HepG2 (cell line): ENCODE data around the gene TBC1D5. TPM values are rescaled to one million over a fixed set of nuclear protein-coding genes. Genes with fewer than 3 reads are reported as not detected.

ENCODE experiments used
- ATAC-seq: fragments of 200-7000 bp; cut with Tn5 transposase; 3 replicates; pipeline ENCODE4 v1.9.1; 2020; ENCODE audit warnings: mild to moderate bottlenecking, moderate library complexity
- BruUV-seq: library from RNA; stranded (reverse); fragments of 400-500 nt; replicated peaks from 2 replicates; lab custom pipeline; 2021; lab: Mats Ljungman, UMichigan
- CTCF ChIA-PET: fragments of 300-600 bp; formaldehyde crosslinking; extraction: SDS; loops from one replicate; lab custom pipeline; 2021; ENCODE audit warnings: low total read pairs, inconsistent platforms, low intra/inter-chr PET ratio; lab: Yijun Ruan, JAX
- POLR2A ChIA-PET: fragments of 350-600 bp; sonication (Branson Sonifier 250); formaldehyde crosslinking; loops from one replicate; lab custom pipeline; 2020; ENCODE audit warnings: antibody characterized with exemption, inconsistent platforms; lab: Yijun Ruan, JAX
- DNase-seq: peaks from one replicate; pipeline ENCODE4 v3.0.0-alpha.2; 2015; ENCODE audit warnings: low spot score
- FAIRE-seq: peaks from 3 replicates; lab custom pipeline; 2011; peaks lifted over from hg19 to GRCh38; lab: Jason Lieb, UNC
- H2AFZ ChIP-seq: one replicate; pipeline ENCODE4 v1.6.1; 2011; ENCODE audit warnings: low read length, inconsistent platforms
- H3K27ac ChIP-seq: fragments of 300-600 bp; 3 replicates; pipeline ENCODE4 v1.8.0; 2011; ENCODE audit warnings: mixed run types, mild to moderate bottlenecking, mixed read lengths, low read length, inconsistent platforms; ENCODE audit not compliant: insufficient read depth; ENCODE audit errors: extremely low read length
- H3K27me3 ChIP-seq, 2 experiments: fragments of 200-600 bp in 1 of 2; 2 replicates in 1 of 2; 3 replicates in 1 of 2; pipeline versions ENCODE4 v1.6.0 to v1.8.0; 2011; ENCODE audit warnings: low read length in 2 of 2, mild to moderate bottlenecking in 2 of 2, moderate library complexity in 2 of 2, inconsistent platforms in 1 of 2; ENCODE audit not compliant: insufficient read depth in 2 of 2, control insufficient read depth in 1 of 2
- H3K36me3 ChIP-seq, 2 experiments: fragments of 200-600 bp in 1 of 2; replicated peaks in 1 of 2; 2 replicates in 1 of 2; 3 replicates in 1 of 2; pipeline versions ENCODE4 v1.5.1 to v1.8.0; 2011; ENCODE audit warnings: low read length in 2 of 2, inconsistent platforms in 1 of 2; ENCODE audit not compliant: insufficient read depth in 2 of 2, control insufficient read depth in 1 of 2
- H3K4me1 ChIP-seq: 2 replicates; pipeline ENCODE4 v1.5.1; 2012; ENCODE audit warnings: low read length, inconsistent platforms; ENCODE audit not compliant: insufficient read depth
- H3K4me2 ChIP-seq: 2 replicates; pipeline ENCODE4 v1.6.0; 2011; ENCODE audit warnings: low read depth, low read length, inconsistent platforms
- H3K4me3 ChIP-seq, 3 experiments: fragments of 200-600 bp in 1 of 3; sonication (generic), shearing (Covaris generic) in 1 of 3; replicated peaks in 1 of 3; 2 replicates each; pipeline ENCODE4 v1.5.1; 2011 to 2016; ENCODE audit warnings: low read length in 3 of 3, inconsistent platforms in 2 of 3, low read depth in 2 of 3, mild to moderate bottlenecking in 2 of 3, control low read depth in 1 of 3, mixed read lengths in 1 of 3; ENCODE audit not compliant: insufficient read depth in 1 of 3
- H3K79me2 ChIP-seq: one replicate; pipeline ENCODE4 v1.6.1; 2011; ENCODE audit warnings: low read length, inconsistent platforms; ENCODE audit not compliant: insufficient read depth
- H3K9ac ChIP-seq: 2 replicates; pipeline ENCODE4 v1.6.0; 2011; ENCODE audit warnings: mild to moderate bottlenecking, low read depth, low read length, inconsistent platforms; ENCODE audit not compliant: insufficient read depth
- H3K9me3 ChIP-seq: 2 replicates; pipeline ENCODE4 v1.5.1; 2012; ENCODE audit warnings: mild to moderate bottlenecking, low read length
- H4K20me1 ChIP-seq: 2 replicates; pipeline ENCODE4 v1.6.0; 2011; ENCODE audit warnings: inconsistent platforms, mild to moderate bottlenecking, low read length, moderate library complexity; ENCODE audit not compliant: insufficient read depth
- ARNTL ChIP-seq: sonication (generic); formaldehyde crosslinking; IDR thresholded peaks from 2 replicates; pipeline ENCODE4 v1.4.0; 2020; ENCODE audit warnings: mild to moderate bottlenecking, missing genetic modification reagents
- CEBPB ChIP-seq: IDR thresholded peaks from 2 replicates; pipeline ENCODE4 v1.6.1; 2011; ENCODE audit warnings: low read depth, low read length, improper control_type of control experiment, borderline replicate concordance
- GATAD1 ChIP-seq: IDR thresholded peaks from 2 replicates; pipeline ENCODE4 v1.6.1; 2016; ENCODE audit warnings: missing genetic modification reagents, missing compliant biosample characterization
- MXI1 ChIP-seq: IDR thresholded peaks from 3 replicates; pipeline ENCODE4 v1.6.1; 2012; ENCODE audit warnings: low read depth, low read length, inconsistent platforms, borderline replicate concordance
- PAF1 ChIP-seq: IDR thresholded peaks from 2 replicates; pipeline ENCODE4 v1.6.1; 2016; ENCODE audit warnings: missing genetic modification reagents, missing compliant biosample characterization
- POGZ ChIP-seq: sonication (generic); formaldehyde crosslinking; IDR thresholded peaks from 2 replicates; pipeline ENCODE4 v1.4.0; 2020; ENCODE audit warnings: mild to moderate bottlenecking, missing genetic modification reagents
- REL ChIP-seq: sonication (generic); formaldehyde crosslinking; conservative IDR thresholded peaks from 2 replicates; pipeline ENCODE4 v1.8.0; 2022; ENCODE audit warnings: mild to moderate bottlenecking, missing genetic modification reagents, moderate library complexity
- SNRNP70 ChIP-seq: fragments of 200-400 bp; formaldehyde crosslinking; IDR thresholded peaks from 2 replicates; pipeline ENCODE4 v1.6.1; 2017; ENCODE audit warnings: mild to moderate bottlenecking, low read depth, low read length, moderate library complexity
- TEAD2 ChIP-seq: sonication (generic); formaldehyde crosslinking; IDR thresholded peaks from 2 replicates; pipeline ENCODE4 v1.9.0; 2021; ENCODE audit warnings: missing genetic modification reagents
- TOE1 ChIP-seq: sonication (generic); formaldehyde crosslinking; IDR thresholded peaks from 2 replicates; pipeline ENCODE4 v1.4.0; 2020; ENCODE audit warnings: mild to moderate bottlenecking, missing genetic modification reagents
- YY1 ChIP-seq: IDR thresholded peaks from 2 replicates; pipeline ENCODE4 v1.6.1; 2011; ENCODE audit warnings: low read length, low read depth, moderate library complexity, mild to moderate bottlenecking; ENCODE audit not compliant: insufficient read depth, insufficient replicate concordance
- ZNF605 ChIP-seq: sonication (generic); formaldehyde crosslinking; IDR thresholded peaks from 2 replicates; pipeline ENCODE4 v1.8.0; 2022; ENCODE audit warnings: mild to moderate bottlenecking, missing genetic modification reagents
- ZNF766 ChIP-seq: sonication (generic); formaldehyde crosslinking; IDR thresholded peaks from 2 replicates; pipeline ENCODE4 v1.5.0; 2020; ENCODE audit warnings: missing genetic modification reagents, borderline replicate concordance
- ZNF775 ChIP-seq: sonication (generic); formaldehyde crosslinking; IDR thresholded peaks from 2 replicates; pipeline ENCODE4 v1.4.0; 2020; ENCODE audit warnings: missing genetic modification reagents, mild to moderate bottlenecking, moderate library complexity, borderline replicate concordance
- ZSCAN25 ChIP-seq: sonication (generic); formaldehyde crosslinking; IDR thresholded peaks from 2 replicates; pipeline ENCODE4 v1.8.0; 2022; ENCODE audit warnings: mild to moderate bottlenecking, missing genetic modification reagents
- in situ Hi-C: cut with HindIII; loops from 2 replicates; pipeline ENCODE4 v1.10.0; 2017; ENCODE audit warnings: low pct_unique_long_range_greater_than_20kb; ENCODE audit not compliant: extremely low pct_ligation_motif_present
- intact Hi-C: fragments of 100-400 bp; cut with micrococcal nuclease; formaldehyde crosslinking; loops from one replicate; pipeline ENCODE4 v1.10.0; 2022; ENCODE audit not compliant: unreplicated experiment
- polyA plus RNA-seq, 8 experiments: library from polyadenylated mRNA; depleted of rRNA in 3 of 8; stranded (reverse) in 7 of 8; unstranded in 1 of 8; fragments of >200 nt; fragmentation: Illumina TruSeq in 4 of 8; extraction: Trizol in 4 of 8; gene quantifications; 2 replicates each; pipeline versions ENCODE4 v1.2.1 to v1.2.3, GENCODE V29; 2011 to 2016; ENCODE audit warnings: low read depth in 4 of 8, missing spikeins in 1 of 8, mixed read lengths in 1 of 8; ENCODE audit not compliant: insufficient read depth in 1 of 8
- total RNA-seq, 5 experiments: library from RNA; depleted of rRNA; stranded (reverse); fragments of >200 nt; fragmentation: Illumina TruSeq; extraction: Trizol; gene quantifications; 2 replicates each; pipeline ENCODE4 v1.2.3, GENCODE V29; 2016; ENCODE audit warnings: low read depth in 1 of 5

Gene TBC1D5
- total and polyA plus RNA-seq, 2 of the 13 experiments (the other 11 are each of a cell fraction or from before 2014, with no cell fraction given), result 19.2 to 33.3 TPM

GRCh38 chr3:17680530-17680929 lies 61.9 kb downstream of the TBC1D5 start:
- ATAC-seq, result no peak
- BruUV-seq, result no TSS peak
- intact Hi-C loops (no loop called here), in situ Hi-C loops (no loop called here)
- no peak overlapping the region for H3K4me3 ChIP-seq
- H2AFZ ChIP-seq, result no peak overlapping the region
- H3K4me1 ChIP-seq, result no peaks in the 10 kb centered on the region
- H3K79me2 ChIP-seq, result peaks cover 2% of the 10 kb centered on the region
- CTCF ChIA-PET, result no interaction called here
- no peak overlapping the region for H3K27ac ChIP-seq
- no peaks in the 10 kb centered on the region for H3K9me3 ChIP-seq
- no peak overlapping the region for H3K9ac ChIP-seq
- H3K27me3 ChIP-seq, result no peaks in the 10 kb centered on the region
- peaks cover 0 to 2% of the 10 kb centered on the region in 2 experiments; a peak in 2 of 5 replicates for H3K36me3 ChIP-seq
- H4K20me1 ChIP-seq, result peaks cover 7% of the 10 kb centered on the region; the same call in 1 of the 2 replicates
- DNase-seq, result no peak
- no peak for FAIRE-seq
- H3K4me2 ChIP-seq, result no peak overlapping the region
- no peak for TF ChIP-seq ZNF766
- TF ChIP-seq YY1, result no peak
- no peak for TF ChIP-seq ZNF775 (CRISPR knock-in tag)
- TF ChIP-seq ZSCAN25 (CRISPR knock-in tag), result no peak
- TF ChIP-seq ARNTL (CRISPR knock-in tag), result no peak
- no peak for TF ChIP-seq PAF1 (CRISPR knock-in tag)
- no peak for TF ChIP-seq POGZ
- TF ChIP-seq TEAD2 (CRISPR knock-in tag), result no peak
- no peak for TF ChIP-seq REL (CRISPR knock-in tag)
- TF ChIP-seq SNRNP70, result no peak
- TF ChIP-seq GATAD1 (CRISPR knock-in tag), result no peak
- no peak for TF ChIP-seq CEBPB
- TF ChIP-seq ZNF605 (CRISPR knock-in tag), result no peak
- TF ChIP-seq TOE1 (CRISPR knock-in tag), result no peak
- TF ChIP-seq MXI1, result no peak
- TF ChIP-seq, all 625 proteins: peak for 0
- POLR2A ChIA-PET, result no interaction called here
